GM12878 (cell line): ENCODE results near the gene COL27A1. TPM values are rescaled to one million over a fixed set of nuclear protein-coding genes. Genes with fewer than 3 reads are reported as not detected.

Experiments used
- ATAC-seq: fragments of 200-7000 bp; cut with Tn5 transposase; 3 replicates; pipeline ENCODE4 v1.9.1; 2020; ENCODE audit warnings: mild to moderate bottlenecking, moderate library complexity
- BruUV-seq: library from RNA; stranded (reverse); fragments of 400-500 nt; replicated peaks from 2 replicates; lab custom pipeline; 2021; lab: Mats Ljungman, UMichigan
- CTCF ChIA-PET: fragments of 300-600 bp; sonication (Branson Sonifier 250); formaldehyde crosslinking; extraction: SDS; loops from one replicate; lab custom pipeline; 2021; ENCODE audit warnings: inconsistent platforms; lab: Yijun Ruan, JAX
- POLR2A ChIA-PET: fragments of 350-600 bp; formaldehyde crosslinking; extraction: SDS; loops from one replicate; lab custom pipeline; 2021; ENCODE audit warnings: inconsistent platforms; lab: Charles Lee
- RAD21 ChIA-PET: fragments of 300-600 bp; sonication (Branson Sonifier 250); formaldehyde crosslinking; loops from one replicate; lab custom pipeline; 2023; ENCODE audit warnings: antibody characterized with exemption; ENCODE audit not compliant: unreplicated experiment; lab: Charles Lee
- SMC1A ChIA-PET: fragments of 300-600 bp; sonication (Branson Sonifier 250); formaldehyde crosslinking; loops from one replicate; lab custom pipeline; 2023; ENCODE audit not compliant: unreplicated experiment, uncharacterized antibody; lab: Charles Lee
- DNase-seq: peaks from one replicate; pipeline ENCODE4 v3.0.0-alpha.2; 2011; ENCODE audit warnings: low read depth, low spot score
- FAIRE-seq: peaks from 3 replicates; lab custom pipeline; 2011; peaks lifted over from hg19 to GRCh38; lab: Jason Lieb, UNC
- H2AFZ ChIP-seq: 2 replicates; pipeline ENCODE4 v1.6.0; 2011; ENCODE audit warnings: low read depth, low read length, control low read depth; ENCODE audit not compliant: control insufficient read depth
- H3K27ac ChIP-seq: 2 replicates; pipeline ENCODE4 v1.5.1; 2011; ENCODE audit warnings: control low read depth; ENCODE audit not compliant: control insufficient read depth, insufficient read depth
- H3K27me3 ChIP-seq, 2 experiments: replicated peaks in 1 of 2; 2 replicates each; pipeline versions ENCODE4 v1.6.0 to v1.6.1; 2011; ENCODE audit warnings: low read length in 1 of 2; ENCODE audit not compliant: control insufficient read depth in 2 of 2, insufficient read depth in 2 of 2
- H3K36me3 ChIP-seq, 2 experiments: 2 replicates each; pipeline ENCODE4 v1.5.1; 2011; ENCODE audit warnings: low read length in 1 of 2; ENCODE audit not compliant: control insufficient read depth in 2 of 2, insufficient read depth in 2 of 2
- H3K4me1 ChIP-seq: 2 replicates; pipeline ENCODE4 v1.6.1; 2011; ENCODE audit warnings: mild to moderate bottlenecking, low read length, moderate library complexity, mixed read lengths; ENCODE audit not compliant: control insufficient read depth, insufficient read depth
- H3K4me2 ChIP-seq: 2 replicates; pipeline ENCODE4 v1.6.0; 2011; ENCODE audit warnings: control low read depth; ENCODE audit not compliant: control insufficient read depth, insufficient read depth
- H3K4me3 ChIP-seq: fragments of 200-600 bp; sonication (generic); 2 replicates; pipeline ENCODE4 v1.5.1; 2016
- H3K79me2 ChIP-seq: 2 replicates; pipeline ENCODE4 v1.6.0; 2011; ENCODE audit warnings: low read length; ENCODE audit not compliant: control insufficient read depth, insufficient read depth
- H3K9ac ChIP-seq: 2 replicates; pipeline ENCODE4 v1.8.0; 2011; ENCODE audit warnings: low read length, control low read depth, mixed read lengths; ENCODE audit not compliant: control insufficient read depth, insufficient read depth
- H3K9me3 ChIP-seq: replicated peaks from 3 replicates; pipeline ENCODE4 v1.5.1; 2011; ENCODE audit warnings: mild to moderate bottlenecking, low read length; ENCODE audit not compliant: control insufficient read depth, insufficient read depth
- H4K20me1 ChIP-seq: 2 replicates; pipeline ENCODE4 v1.6.0; 2011; ENCODE audit not compliant: control insufficient read depth, insufficient read depth
- ASH2L ChIP-seq: fragments of 300-600, 200-600 bp; sonication (generic); IDR thresholded peaks from 2 replicates; pipeline ENCODE4 v1.6.1; 2017; ENCODE audit warnings: low read depth, mild to moderate bottlenecking, borderline replicate concordance
- BMI1 ChIP-seq: fragments of 450-650 bp; IDR thresholded peaks from 2 replicates; pipeline ENCODE4 v1.6.1; 2016; ENCODE audit warnings: mild to moderate bottlenecking, moderate library complexity, borderline replicate concordance
- ETV6 ChIP-seq, 2 experiments: fragments of 450-650 bp in 1 of 2; IDR thresholded peaks in 1 of 2; conservative IDR thresholded peaks in 1 of 2; 2 replicates each; pipeline ENCODE4 v1.6.1; 2014; ENCODE audit warnings: antibody characterized with exemption in 1 of 2, borderline replicate concordance in 1 of 2, low read depth in 1 of 2, mild to moderate bottlenecking in 1 of 2, moderate library complexity in 1 of 2
- GATAD2B ChIP-seq: fragments of 450-650 bp; conservative IDR thresholded peaks from 2 replicates; pipeline ENCODE4 v1.6.1; 2017; ENCODE audit warnings: low read depth, mild to moderate bottlenecking, moderate library complexity
- KDM1A ChIP-seq: fragments of 200-600 bp; sonication (generic); IDR thresholded peaks from 2 replicates; pipeline ENCODE4 v1.6.1; 2016; ENCODE audit warnings: borderline replicate concordance
- MLLT1 ChIP-seq: fragments of 450-650 bp; IDR thresholded peaks from 2 replicates; pipeline ENCODE4 v1.6.1; 2016; ENCODE audit warnings: mild to moderate bottlenecking
- MTA2 ChIP-seq: fragments of 450-650 bp; IDR thresholded peaks from 2 replicates; pipeline ENCODE4 v1.6.1; 2016; ENCODE audit warnings: low read depth, mild to moderate bottlenecking, moderate library complexity
- NBN ChIP-seq: fragments of 450-650 bp; IDR thresholded peaks from 2 replicates; pipeline ENCODE4 v1.6.1; 2016
- NFYA ChIP-seq: IDR thresholded peaks from 2 replicates; pipeline ENCODE4 v1.6.1; 2011; ENCODE audit warnings: low read depth, mild to moderate bottlenecking, low read length, improper control_type of control experiment, borderline replicate concordance
- SKIL ChIP-seq: fragments of 450-650 bp; IDR thresholded peaks from 2 replicates; pipeline ENCODE4 v1.6.1; 2017; ENCODE audit warnings: mild to moderate bottlenecking, low read depth, inconsistent platforms; ENCODE audit not compliant: poor library complexity, severe bottlenecking
- SPI1 ChIP-seq: IDR thresholded peaks from 2 replicates; pipeline ENCODE4 v1.6.1; 2011; ENCODE audit warnings: low read depth, mild to moderate bottlenecking, low read length, moderate library complexity, borderline replicate concordance; ENCODE audit not compliant: insufficient read depth
- SUZ12 ChIP-seq: fragments of 200-600 bp; sonication (generic); IDR thresholded peaks from one replicate; pipeline ENCODE4 v1.6.1; 2018; ENCODE audit warnings: antibody characterized with exemption, mild to moderate bottlenecking; ENCODE audit not compliant: unreplicated experiment
- WGBS: methylation state at CpG from one replicate; pipeline ENCODE4 v1.1.6; 2016; ENCODE audit warnings: low lambda C conversion rate; ENCODE audit not compliant: insufficient replicate concordance, insufficient coverage; ENCODE audit errors: missing lambda C conversion rate; 5-methylcytosine and 5-hydroxymethylcytosine counted together
- in situ Hi-C: fragments of 300-500 bp; cut with MboI; formaldehyde crosslinking; loops from 9 replicates; pipeline ENCODE4 v1.14.3; 2018; ENCODE audit warnings: mixed read lengths
- intact Hi-C: fragments of 100-400 bp; cut with micrococcal nuclease; formaldehyde crosslinking; loops from one replicate; pipeline ENCODE4 v1.14.2; 2022; ENCODE audit not compliant: unreplicated experiment
- polyA plus RNA-seq, 11 experiments: library from polyadenylated mRNA; depleted of rRNA in 4 of 11; unstranded in 6 of 11; stranded (reverse) in 5 of 11; fragments of >200 nt; fragmentation: Nextera tagmentation in 4 of 11; fragmentation: Illumina TruSeq in 1 of 11; extraction: Ambion mirVana in 4 of 11; extraction: Trizol in 1 of 11; gene quantifications; 1 replicate in 1 of 11; 2 replicates in 10 of 11; pipeline versions ENCODE4 v1.2.1 to v1.2.3, GENCODE V29; 2011 to 2016; ENCODE audit warnings: inconsistent platforms in 2 of 11, missing spikeins in 2 of 11, low read depth in 1 of 11
- total RNA-seq, 4 experiments: library from RNA; depleted of rRNA in 3 of 4; stranded (reverse); fragments of >200 nt in 3 of 4; fragmentation: Illumina TruSeq in 1 of 4; extraction: Trizol in 1 of 4; gene quantifications; 2 replicates each; pipeline versions ENCODE4 v1.2.1 to v1.2.3, GENCODE V29; 2013 to 2021
- TF ChIP-seq, protein P1 (sequence below): fragments of 450-650 bp; IDR thresholded peaks from 2 replicates; pipeline ENCODE4 v1.6.1; 2018; ENCODE audit warnings: mild to moderate bottlenecking, low read depth, moderate library complexity; ENCODE audit not compliant: partially characterized antibody

COL27A1 gene
- total and polyA plus RNA-seq, 10 of the 15 experiments (the other 5 are each of a cell fraction or from before 2014, with no cell fraction given), result 0.10 TPM; not detected in 9

DNA sequence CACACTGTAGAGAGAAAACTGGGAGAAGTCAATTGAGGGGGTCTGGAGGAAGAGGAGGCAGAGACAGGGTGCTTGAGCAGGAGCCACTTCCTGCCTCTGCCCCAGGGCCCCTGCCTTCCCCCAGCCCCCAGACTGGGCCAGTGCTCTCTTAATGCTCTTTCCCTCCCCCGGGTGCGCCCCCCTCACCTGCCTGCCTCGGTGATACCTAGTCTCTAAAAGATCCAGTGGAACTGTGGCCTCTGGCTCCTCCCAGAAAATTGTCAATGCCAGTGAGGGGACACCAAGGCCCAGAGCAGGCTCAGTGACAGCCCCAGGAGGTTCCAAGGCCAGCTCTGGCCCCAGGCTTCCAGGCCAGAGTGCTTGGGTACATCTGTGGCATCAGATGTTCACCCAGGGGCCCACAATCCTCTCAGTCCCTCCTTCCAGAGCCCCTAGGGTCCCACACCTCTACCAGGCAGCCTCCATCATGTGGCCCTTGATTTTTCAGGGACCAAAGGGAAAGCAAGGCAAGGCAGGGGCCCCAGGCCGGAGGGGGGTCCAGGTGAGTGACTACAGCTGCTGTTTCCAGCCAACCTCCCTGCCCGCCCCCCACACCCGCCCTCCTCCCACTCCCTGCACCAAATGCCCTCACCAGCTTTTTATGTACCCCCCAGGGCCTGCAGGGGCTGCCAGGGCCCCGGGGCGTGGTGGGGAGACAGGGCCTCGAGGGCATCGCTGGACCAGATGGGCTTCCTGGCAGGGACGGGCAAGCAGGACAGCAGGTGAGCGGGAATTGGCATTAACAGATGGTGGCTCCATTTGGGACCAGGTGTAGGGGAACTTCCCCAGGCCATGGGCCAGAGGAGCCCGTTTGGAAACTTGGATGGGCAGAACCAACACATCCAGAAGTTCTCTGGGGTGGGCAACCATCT lies 134.5 kb downstream of the COL27A1 start:
- ChIA-PET SMC1A (interaction anchor here (1.1 to 1.5 kb wide), 3 partner anchors 206 to 364 kb away, joined by 3 to 4 read pairs (median 3); no protein-coding TSS in a partner anchor), POLR2A (no interaction called here), RAD21 (interaction anchor here (0.6 to 2.7 kb wide), 3 partner anchors 19 to 462 kb away, joined by 3 to 24 read pairs (median 4); no protein-coding TSS in a partner anchor), CTCF (interaction anchor here (0.5 to 5.8 kb wide), 12 partner anchors 7 to 670 kb away, joined by 3 to 61 read pairs (median 6); partner anchors contain the start of gene COL27A1)
- Histone ChIP-seq H3K9ac (no peak overlapping the region), H3K79me2 (no peaks in the 10 kb centered on the region), H3K4me3 (no peak overlapping the region), H3K27ac (no peak overlapping the region), H3K36me3 (no peaks in the 10 kb centered on the region), H4K20me1 (0 out of 2 replicates have a peak, but pooled peaks cover 2% of the 10 kb centered on the region), H3K9me3 (no peaks in the 10 kb centered on the region), H3K4me2 (no peak overlapping the region), H3K27me3 (peaks cover 0 to 1% of the 10 kb centered on the region in 2 experiments; a peak in 1 of 4 replicates), H2AFZ (no peak overlapping the region), H3K4me1 (no peaks in the 10 kb centered on the region)
- 5% methylated on average over 8 of the region's 13 CpGs for WGBS
- DNase-seq (no peak), ATAC-seq (no peak), FAIRE-seq (no peak)
- intact Hi-C loops (no loop called here), in situ Hi-C loops (loop anchor here (10.0 to 25.0 kb wide), 2 partner anchors 135 to 203 kb away; partner anchors contain the start of genes AMBP, COL27A1 and KIF12)
- no TSS peak for BruUV-seq
- TF ChIP-seq BMI1, result no peak
- TF ChIP-seq ETV6 (conservative IDR thresholded peaks at IDR 0.05 in 1 of 2, IDR thresholded peaks at IDR 0.05 in 1 of 2; ENCODE audit: borderline replicate concordance in 1 of 2, low read depth in 1 of 2), result no peak
- no peak for TF ChIP-seq NFYA
- TF ChIP-seq KDM1A, result no peak
- TF ChIP-seq NBN, result no peak
- TF ChIP-seq SKIL, result no peak
- TF ChIP-seq SPI1, result no peak
- no peak for TF ChIP-seq MLLT1
- TF ChIP-seq GATAD2B, result no peak
- no peak for TF ChIP-seq MTA2
- TF ChIP-seq, protein P1, sequence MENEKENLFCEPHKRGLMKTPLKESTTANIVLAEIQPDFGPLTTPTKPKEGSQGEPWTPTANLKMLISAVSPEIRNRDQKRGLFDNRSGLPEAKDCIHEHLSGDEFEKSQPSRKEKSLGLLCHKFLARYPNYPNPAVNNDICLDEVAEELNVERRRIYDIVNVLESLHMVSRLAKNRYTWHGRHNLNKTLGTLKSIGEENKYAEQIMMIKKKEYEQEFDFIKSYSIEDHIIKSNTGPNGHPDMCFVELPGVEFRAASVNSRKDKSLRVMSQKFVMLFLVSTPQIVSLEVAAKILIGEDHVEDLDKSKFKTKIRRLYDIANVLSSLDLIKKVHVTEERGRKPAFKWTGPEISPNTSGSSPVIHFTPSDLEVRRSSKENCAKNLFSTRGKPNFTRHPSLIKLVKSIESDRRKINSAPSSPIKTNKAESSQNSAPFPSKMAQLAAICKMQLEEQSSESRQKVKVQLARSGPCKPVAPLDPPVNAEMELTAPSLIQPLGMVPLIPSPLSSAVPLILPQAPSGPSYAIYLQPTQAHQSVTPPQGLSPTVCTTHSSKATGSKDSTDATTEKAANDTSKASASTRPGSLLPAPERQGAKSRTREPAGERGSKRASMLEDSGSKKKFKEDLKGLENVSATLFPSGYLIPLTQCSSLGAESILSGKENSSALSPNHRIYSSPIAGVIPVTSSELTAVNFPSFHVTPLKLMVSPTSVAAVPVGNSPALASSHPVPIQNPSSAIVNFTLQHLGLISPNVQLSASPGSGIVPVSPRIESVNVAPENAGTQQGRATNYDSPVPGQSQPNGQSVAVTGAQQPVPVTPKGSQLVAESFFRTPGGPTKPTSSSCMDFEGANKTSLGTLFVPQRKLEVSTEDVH, result no peak
- TF ChIP-seq SUZ12, result no peak
- no peak for TF ChIP-seq ASH2L
